Right cardiac atrium (tissue), 5 donors: ENCODE data around the gene PGPEP1. TPM values are rescaled to one million over a fixed set of nuclear protein-coding genes. Genes with fewer than 3 reads are reported as not detected.

Source experiments
- microRNA-seq, 2 donors: library from miRNA; unstranded; fragments of <30 nt; microRNA quantifications; one replicate each; pipeline ENCODE4 v1.2.0, GENCODE V29; 2020 to 2021
- polyA plus RNA-seq: library from polyadenylated mRNA; stranded (reverse); fragments of 200-250 nt; gene quantifications from one replicate; pipeline ENCODE4 v1.2.3, GENCODE V29; 2013
- total RNA-seq, 4 donors: library from RNA; stranded (reverse); fragmentation: NEBNext Ultra II Directional; extraction: Animal tissue kit (Norgen Biotek cat#: 25700); gene quantifications; one replicate each; pipeline ENCODE4 v1.2.1, GENCODE V29; 2021
- donor health status: healthy with polysubstance abuse.
- donor health status: DM: no; HTN: yes; CAD: no.
- donor health status: DM: no; HTN: no; CAD: no.
- donor health status: DM: no; HTN: yes; CAD: no; lungs with severe emphysema.
- donor health status: DM: yes; HTN: yes; CAD: no.

PGPEP1 gene
- total and polyA plus RNA-seq, 5 donors = 17.4 to 42.0 (median 34.5) TPM

Small RNAs within 50 kb of the gene (microRNA-seq; reads per million reads assigned to microRNA genes)
- gene MIR3189 = 0 reads per million in 2 donors

Other genes starting within 250 kb of the PGPEP1 start
- 1 to 10 TPM; 5.1 to 6.9 (median 6.5) TPM for gene MAST3, start 242.8 kb upstream of the PGPEP1 start, total RNA-seq
- 2.6 TPM for gene MAST3, start 242.8 kb upstream of the PGPEP1 start, polyA plus RNA-seq
- 10 to 100 TPM; 21.3 to 30.1 (median 26.4) TPM for gene PIK3R2, start 187.4 kb upstream of the PGPEP1 start, total RNA-seq
- gene PIK3R2, start 187.4 kb upstream of the PGPEP1 start, polyA plus RNA-seq = 7.1 TPM
- 10 to 100 TPM; 21.8 to 47.4 (median 35.9) TPM for gene IFI30, start 166.8 kb upstream of the PGPEP1 start, total RNA-seq
- gene IFI30, start 166.8 kb upstream of the PGPEP1 start, polyA plus RNA-seq = 10.1 TPM
- 10 to 100 TPM in 2 of 4 donors, 1 to 10 TPM in 2; 8.0 to 12.0 (median 10.0) TPM for gene MPV17L2, start 147.4 kb upstream of the PGPEP1 start, total RNA-seq
- gene MPV17L2, start 147.4 kb upstream of the PGPEP1 start, polyA plus RNA-seq = 19.5 TPM
- gene RAB3A, start 136.6 kb upstream of the PGPEP1 start, total RNA-seq = 10 to 100 TPM; 23.1 to 41.5 (median 29.5) TPM
- gene RAB3A, start 136.6 kb upstream of the PGPEP1 start, polyA plus RNA-seq = 29.1 TPM
- gene PDE4C, start 114.2 kb upstream of the PGPEP1 start, total RNA-seq = 1 to 10 TPM in 2 of 4 donors, under 1 TPM in 2; 0.47 to 1.6 (median 0.97) TPM
- gene PDE4C, start 114.2 kb upstream of the PGPEP1 start, polyA plus RNA-seq = 2.8 TPM
- 1 to 10 TPM in 2 of 4 donors, under 1 TPM in 2; 0.65 to 1.4 (median 1.1) TPM for gene IQCN, start 66.1 kb upstream of the PGPEP1 start, total RNA-seq
- 5.3 TPM for gene IQCN, start 66.1 kb upstream of the PGPEP1 start, polyA plus RNA-seq
- gene JUND, start 59.0 kb upstream of the PGPEP1 start, total RNA-seq = 100 to 1,000 TPM; 117 to 229 (median 122) TPM
- 233 TPM for gene JUND, start 59.0 kb upstream of the PGPEP1 start, polyA plus RNA-seq
- 10 to 100 TPM; 55.6 to 77.2 (median 64.8) TPM for gene LSM4, start 17.5 kb upstream of the PGPEP1 start, total RNA-seq
- gene LSM4, start 17.5 kb upstream of the PGPEP1 start, polyA plus RNA-seq = 131 TPM
- under 1 TPM in 3 of 4 donors, not detected in 1; 0.50 to 0.60 (median 0.53) TPM for gene GDF15, start 45.6 kb downstream of the PGPEP1 start, total RNA-seq
- gene GDF15, start 45.6 kb downstream of the PGPEP1 start, polyA plus RNA-seq = 0.25 TPM
- 1 to 10 TPM; 3.1 to 4.3 (median 3.7) TPM for gene LRRC25, start 57.0 kb downstream of the PGPEP1 start, total RNA-seq
- 1.5 TPM for gene LRRC25, start 57.0 kb downstream of the PGPEP1 start, polyA plus RNA-seq
- gene SSBP4, start 78.8 kb downstream of the PGPEP1 start, total RNA-seq = 10 to 100 TPM; 32.7 to 40.0 (median 37.8) TPM
- gene SSBP4, start 78.8 kb downstream of the PGPEP1 start, polyA plus RNA-seq = 36.2 TPM
- 10 to 100 TPM; 36.9 to 55.4 (median 45.3) TPM for gene ISYNA1, start 97.5 kb downstream of the PGPEP1 start, total RNA-seq
- gene ISYNA1, start 97.5 kb downstream of the PGPEP1 start, polyA plus RNA-seq = 50.7 TPM
- gene ELL, start 181.5 kb downstream of the PGPEP1 start, total RNA-seq = 10 to 100 TPM; 12.6 to 19.0 (median 14.0) TPM
- gene ELL, start 181.5 kb downstream of the PGPEP1 start, polyA plus RNA-seq = 9.3 TPM
- gene FKBP8, start 203.0 kb downstream of the PGPEP1 start, total RNA-seq = 100 to 1,000 TPM; 204 to 236 (median 213) TPM
- gene FKBP8, start 203.0 kb downstream of the PGPEP1 start, polyA plus RNA-seq = 285 TPM
- gene KXD1, start 217.3 kb downstream of the PGPEP1 start, total RNA-seq = 10 to 100 TPM; 47.8 to 55.4 (median 52.2) TPM
- gene KXD1, start 217.3 kb downstream of the PGPEP1 start, polyA plus RNA-seq = 49.0 TPM
- 100 to 1,000 TPM; 712 to 793 (median 725) TPM for gene UBA52, start 231.3 kb downstream of the PGPEP1 start, total RNA-seq
- 622 TPM for gene UBA52, start 231.3 kb downstream of the PGPEP1 start, polyA plus RNA-seq
- 10 to 100 TPM; 71.0 to 90.7 (median 77.1) TPM for gene REX1BD, start 248.2 kb downstream of the PGPEP1 start, total RNA-seq
- gene REX1BD, start 248.2 kb downstream of the PGPEP1 start, polyA plus RNA-seq = 99.9 TPM